PFSK-1 (cell line): Measurements from ENCODE around the gene METTL26.

Experiments
- FOXP2 ChIP-seq: optimal IDR thresholded peaks from 2 replicates; pipeline ENCODE3; 2011; ENCODE audit warnings: borderline replicate concordance, control low read depth, inconsistent platforms; ENCODE audit not compliant: insufficient read depth; ENCODE audit errors: extremely low read length, extremely low read depth
- POLR2AphosphoS5 ChIP-seq: IDR thresholded peaks from 2 replicates; pipeline ENCODE4 v1.6.1; 2012; ENCODE audit warnings: low read depth, mild to moderate bottlenecking, control low read depth, low read length, moderate library complexity
- SIN3A ChIP-seq: IDR thresholded peaks from 2 replicates; pipeline ENCODE4 v1.6.1; 2012; ENCODE audit warnings: mild to moderate bottlenecking, low read length, moderate library complexity, borderline replicate concordance; ENCODE audit not compliant: insufficient read depth
- TAF1 ChIP-seq: IDR thresholded peaks from 2 replicates; pipeline ENCODE4 v1.6.1; 2012; ENCODE audit warnings: low read length, control low read depth, borderline replicate concordance; ENCODE audit not compliant: insufficient read depth
- TF ChIP-seq, protein P1 (sequence below), 2 experiments: IDR thresholded peaks; 2 replicates each; pipeline versions ENCODE4 v1.6.1 to v1.8.0; 2011 to 2012; ENCODE audit warnings: low read depth in 2 of 2, low read length in 2 of 2, control low read depth in 1 of 2, inconsistent platforms in 1 of 2, mild to moderate bottlenecking in 1 of 2, moderate library complexity in 1 of 2; ENCODE audit not compliant: insufficient read depth in 1 of 2

METTL26 gene

DNA sequence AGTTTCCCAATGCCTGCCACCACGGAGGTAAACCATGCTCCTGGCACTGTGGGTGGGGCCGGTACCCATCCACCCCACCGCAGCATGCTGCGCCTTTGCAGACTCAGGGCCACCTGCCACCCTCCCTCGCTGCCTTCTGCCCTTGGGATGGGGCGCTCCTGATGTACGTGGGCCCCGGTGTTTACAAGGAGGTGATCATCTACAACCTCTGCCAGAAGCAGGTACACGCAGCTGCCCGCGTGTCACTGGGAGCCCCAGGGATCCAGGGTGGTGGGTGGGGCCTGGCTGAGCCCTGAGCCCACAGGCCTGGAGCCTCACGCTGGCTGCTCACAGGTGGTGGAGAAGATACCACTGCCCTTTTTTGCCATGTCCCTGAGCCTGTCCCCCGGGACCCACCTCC is 30.5 kb upstream of the METTL26 start:
- TF ChIP-seq, protein P1, sequence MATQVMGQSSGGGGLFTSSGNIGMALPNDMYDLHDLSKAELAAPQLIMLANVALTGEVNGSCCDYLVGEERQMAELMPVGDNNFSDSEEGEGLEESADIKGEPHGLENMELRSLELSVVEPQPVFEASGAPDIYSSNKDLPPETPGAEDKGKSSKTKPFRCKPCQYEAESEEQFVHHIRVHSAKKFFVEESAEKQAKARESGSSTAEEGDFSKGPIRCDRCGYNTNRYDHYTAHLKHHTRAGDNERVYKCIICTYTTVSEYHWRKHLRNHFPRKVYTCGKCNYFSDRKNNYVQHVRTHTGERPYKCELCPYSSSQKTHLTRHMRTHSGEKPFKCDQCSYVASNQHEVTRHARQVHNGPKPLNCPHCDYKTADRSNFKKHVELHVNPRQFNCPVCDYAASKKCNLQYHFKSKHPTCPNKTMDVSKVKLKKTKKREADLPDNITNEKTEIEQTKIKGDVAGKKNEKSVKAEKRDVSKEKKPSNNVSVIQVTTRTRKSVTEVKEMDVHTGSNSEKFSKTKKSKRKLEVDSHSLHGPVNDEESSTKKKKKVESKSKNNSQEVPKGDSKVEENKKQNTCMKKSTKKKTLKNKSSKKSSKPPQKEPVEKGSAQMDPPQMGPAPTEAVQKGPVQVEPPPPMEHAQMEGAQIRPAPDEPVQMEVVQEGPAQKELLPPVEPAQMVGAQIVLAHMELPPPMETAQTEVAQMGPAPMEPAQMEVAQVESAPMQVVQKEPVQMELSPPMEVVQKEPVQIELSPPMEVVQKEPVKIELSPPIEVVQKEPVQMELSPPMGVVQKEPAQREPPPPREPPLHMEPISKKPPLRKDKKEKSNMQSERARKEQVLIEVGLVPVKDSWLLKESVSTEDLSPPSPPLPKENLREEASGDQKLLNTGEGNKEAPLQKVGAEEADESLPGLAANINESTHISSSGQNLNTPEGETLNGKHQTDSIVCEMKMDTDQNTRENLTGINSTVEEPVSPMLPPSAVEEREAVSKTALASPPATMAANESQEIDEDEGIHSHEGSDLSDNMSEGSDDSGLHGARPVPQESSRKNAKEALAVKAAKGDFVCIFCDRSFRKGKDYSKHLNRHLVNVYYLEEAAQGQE (IDR thresholded peaks at IDR 0.05; ENCODE audit: insufficient read depth in 1 of 2, low read depth in 2 of 2, low read length in 2 of 2) = no peak
- no peak for TF ChIP-seq FOXP2
- TF ChIP-seq TAF1 = no peak
- no peak for TF ChIP-seq POLR2AphosphoS5
- TF ChIP-seq SIN3A = no peak

DNA sequence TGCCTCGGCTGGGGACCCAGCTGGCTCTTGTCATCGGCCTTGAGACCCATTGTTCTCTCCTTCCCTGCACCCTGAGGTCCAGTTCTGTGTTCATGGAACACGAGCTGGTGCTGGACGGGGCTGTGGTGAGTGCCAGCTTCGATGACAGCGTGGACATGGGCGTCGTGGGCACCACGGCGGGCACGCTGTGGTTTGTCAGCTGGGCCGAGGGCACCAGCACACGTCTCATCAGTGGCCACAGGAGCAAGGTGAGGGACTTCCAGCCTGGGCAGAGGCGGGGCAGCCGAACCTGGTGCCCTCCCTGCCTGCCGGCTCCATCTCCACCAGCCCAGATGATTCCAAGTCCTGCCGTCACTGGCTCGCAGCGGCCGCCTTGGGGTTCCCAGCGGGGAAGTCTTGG is 26.5 kb upstream of the METTL26 start:
- TF ChIP-seq FOXP2 (no peak), TAF1 (no peak), POLR2AphosphoS5 (no peak), SIN3A (no peak)
- TF ChIP-seq, protein P1 (IDR thresholded peaks at IDR 0.05; ENCODE audit: insufficient read depth in 1 of 2, low read depth in 2 of 2, low read length in 2 of 2) = no peak

DNA sequence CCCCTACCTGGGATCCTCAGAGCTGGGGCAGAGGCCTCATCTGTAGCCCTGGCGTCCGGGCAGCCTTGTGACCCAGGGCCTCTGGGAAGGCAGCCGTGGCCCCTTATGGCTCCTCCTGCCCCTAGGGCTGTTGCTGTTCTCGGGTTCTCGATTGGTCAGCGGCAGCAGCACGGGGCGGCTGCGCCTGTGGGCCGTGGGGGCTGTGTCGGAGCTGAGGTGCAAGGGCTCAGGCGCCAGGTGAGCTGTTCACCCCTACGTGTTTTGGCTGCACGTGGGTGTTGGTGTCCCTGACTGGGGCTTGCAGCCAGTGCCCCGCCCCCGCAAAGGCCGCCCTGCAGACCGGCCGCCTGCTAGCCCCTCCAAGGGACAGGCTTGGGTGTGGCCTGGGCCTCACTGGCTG is 26.0 kb upstream of the METTL26 start:
- TF ChIP-seq SIN3A (no peak), POLR2AphosphoS5 (no peak), TAF1 (no peak), FOXP2 (no peak)
- TF ChIP-seq, protein P1 (IDR thresholded peaks at IDR 0.05; ENCODE audit: insufficient read depth in 1 of 2, low read depth in 2 of 2, low read length in 2 of 2) = no peak

DNA sequence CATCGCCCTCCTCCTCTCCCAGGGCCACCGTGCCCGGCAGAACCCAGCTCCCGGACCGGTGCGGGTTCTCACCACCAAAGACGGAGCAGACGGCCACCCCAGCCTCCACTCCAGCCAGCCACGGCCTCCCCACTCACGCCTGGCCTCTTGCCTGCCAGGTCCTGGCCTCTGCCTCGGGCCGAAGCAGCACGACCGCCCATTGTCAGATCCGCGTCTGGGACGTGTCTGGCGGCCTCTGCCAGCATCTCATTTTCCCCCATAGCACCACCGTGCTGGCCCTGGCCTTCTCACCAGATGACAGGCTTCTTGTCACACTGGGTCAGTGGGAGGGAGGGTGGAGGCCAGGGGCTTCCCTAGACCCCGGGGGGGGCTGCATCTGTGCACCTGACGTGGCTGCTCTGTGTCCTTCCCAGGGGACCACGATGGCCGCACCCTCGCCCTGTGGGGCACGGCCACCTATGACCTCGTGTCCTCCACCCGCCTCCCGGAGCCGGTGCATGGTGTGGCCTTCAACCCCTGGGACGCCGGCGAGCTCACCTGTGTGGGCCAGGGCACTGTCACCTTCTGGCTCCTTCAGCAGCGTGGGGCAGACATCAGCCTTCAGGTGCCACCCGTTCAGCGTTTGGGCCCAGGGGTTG is 25.2 kb upstream of the METTL26 start:
- no peak for TF ChIP-seq TAF1
- no peak for TF ChIP-seq SIN3A
- TF ChIP-seq POLR2AphosphoS5 = no peak
- no peak for TF ChIP-seq FOXP2
- TF ChIP-seq, protein P1 (IDR thresholded peaks at IDR 0.05; ENCODE audit: insufficient read depth in 1 of 2, low read depth in 2 of 2, low read length in 2 of 2) = no peak

DNA sequence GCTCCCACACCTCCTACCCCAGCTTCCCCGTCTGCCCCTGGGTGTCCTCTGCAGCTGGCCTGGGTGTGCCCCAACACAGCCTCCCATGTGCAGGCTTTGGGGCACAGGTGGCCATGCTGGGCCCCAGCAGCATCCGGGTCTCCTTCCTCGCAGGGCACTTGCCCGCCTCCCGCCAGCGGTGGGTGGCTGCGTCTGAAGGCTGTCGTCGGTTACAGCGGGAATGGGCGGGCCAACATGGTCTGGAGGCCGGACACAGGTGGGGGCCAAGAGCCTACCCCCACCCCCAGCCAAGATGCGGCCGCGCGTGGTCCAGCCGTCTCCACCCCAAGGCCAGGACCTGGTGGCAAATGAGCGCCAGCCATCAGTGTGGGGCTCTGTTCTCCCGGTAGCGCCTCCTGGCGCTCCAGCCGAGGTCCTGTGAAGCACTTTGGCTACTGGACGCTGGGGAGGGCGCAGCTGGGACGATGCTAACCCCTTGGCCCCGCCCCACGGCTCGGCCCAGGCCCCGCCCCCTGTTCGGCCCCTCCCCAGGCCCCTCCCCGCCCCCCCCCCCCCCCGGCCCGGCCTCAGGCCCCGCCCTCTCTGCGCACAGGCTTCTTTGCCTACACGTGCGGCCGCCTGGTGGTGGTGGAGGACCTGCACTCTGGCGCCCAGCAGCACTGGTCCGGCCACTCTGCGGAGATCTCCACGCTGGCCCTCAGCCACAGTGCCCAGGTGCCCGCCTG is 24.5 kb upstream of the METTL26 start:
- TF ChIP-seq POLR2AphosphoS5 = peak; percentile 52; the same call in 1 of the 2 replicates
- no peak for TF ChIP-seq FOXP2
